ENCODE results near the gene TRAF3IP1. TPM values are rescaled to one million over a fixed set of nuclear protein-coding genes. Genes with fewer than 3 reads are reported as not detected.
"Not testable (repeated sequence)": the region's sequence is repeated elsewhere in the genome, so short reads cannot be mapped to it uniquely, and the experiment has no call there.

The TRAF3IP1 gene
- total RNA-seq, result 10 to 100 TPM in 2 of 4 donors, 1 to 10 TPM in 2; 8.5 to 20.8 (median 10.9) TPM

- DNase-seq (peak; percentile 83 to 91), ATAC-seq (peak; percentile 80 to 81)
- intact Hi-C loops (cut with DNase I; ENCODE audit: low total_unique reads) (loop anchor here (1.0 to 5.0 kb wide), 3 partner anchors 31 to 260 kb away; no protein-coding TSS in a partner anchor), in situ Hi-C loops (cut with MboI; ENCODE audit: low sequenced_read_pairs in 4 of 4) (no loop called here)
- Histone ChIP-seq H3K4me3 (peak within 1 kb of the TSS; percentile 65 to 74 (median 70)), H3K36me3 (no peaks in the 10 kb centered on the region), H3K27ac (peak within 1 kb of the TSS; percentile 75 to 89 (median 81)), H3K27me3 (no peaks in the 10 kb centered on the region), H3K9me3 (no peaks in the 10 kb centered on the region), H3K4me1 (peaks cover 21 to 31% of the 10 kb centered on the region in 2 donors)
- TF ChIP-seq POLR2A (IDR thresholded peaks at IDR 0.05) (peak; percentile 50 to 74), CTCF (IDR thresholded peaks at IDR 0.05 in 4 of 5, conservative IDR thresholded peaks at IDR 0.05 in 1 of 5) (no peak)
These were observed at the start of gene TRAF3IP1 for GRCh38 chr2:238320246-238320647. TRAF3IP1 (plus strand) TSS chr2:238320518; CDS start chr2:238320663, 145 bp downstream.

- TF ChIP-seq CTCF (IDR thresholded peaks at IDR 0.05 in 4 of 5, conservative IDR thresholded peaks at IDR 0.05 in 1 of 5) (no peak), POLR2A (IDR thresholded peaks at IDR 0.05) (no peak)
- no peaks in the 10 kb centered on the region for H3K9me3 ChIP-seq
- H3K4me1 ChIP-seq, result peaks cover 7 to 12% of the 10 kb centered on the region in 2 donors
- H3K27me3 ChIP-seq, result no peaks in the 10 kb centered on the region
- no peak overlapping the region for H3K27ac ChIP-seq
- intact Hi-C loops (cut with DNase I; ENCODE audit: low total_unique reads) (no loop called here), in situ Hi-C loops (cut with MboI; ENCODE audit: low sequenced_read_pairs in 4 of 4) (loop anchor here in 2 of 4 donors (25.0 kb wide), 2 partner anchors 308 to 408 kb away; partner anchors contain the start of genes RAMP1 (in 1 of the 2) and UBE2F (in 1 of the 2))
- peaks cover 0 to 83% of the 10 kb centered on the region in 2 donors for H3K36me3 ChIP-seq
- no peak overlapping the region for H3K4me3 ChIP-seq
- ATAC-seq, result no peak
- DNase-seq, result no peak
These were observed 49.7 kb upstream of the TRAF3IP1 start for GRCh38 chr2:238270606-238271005.

GRCh38 chr2:238271061-238271554 is 49.2 kb upstream of the TRAF3IP1 start:
- in situ Hi-C loops (cut with MboI; ENCODE audit: low sequenced_read_pairs in 4 of 4), result loop anchor here in 2 of 4 donors (25.0 kb wide), 2 partner anchors 309 to 409 kb away; partner anchors contain the start of genes RAMP1 (in 1 of the 2) and UBE2F (in 1 of the 2)
- Histone ChIP-seq H3K36me3 (peaks cover 0 to 85% of the 10 kb centered on the region in 2 donors), H3K4me1 (peaks cover 7 to 12% of the 10 kb centered on the region in 2 donors), H3K27me3 (no peaks in the 10 kb centered on the region), H3K9me3 (no peaks in the 10 kb centered on the region), H3K4me3 (no peak overlapping the region), H3K27ac (no peak overlapping the region)
- intact Hi-C loops (cut with DNase I; ENCODE audit: low total_unique reads), result no loop called here
- TF ChIP-seq CTCF (IDR thresholded peaks at IDR 0.05 in 4 of 5, conservative IDR thresholded peaks at IDR 0.05 in 1 of 5) (no peak), POLR2A (IDR thresholded peaks at IDR 0.05) (no peak)
- no peak for DNase-seq
- no peak for ATAC-seq

GRCh38 chr2:238271686-238272085 is 48.6 kb upstream of the TRAF3IP1 start:
- H3K27me3 ChIP-seq; H3K4me3 ChIP-seq; H3K27ac ChIP-seq; DNase-seq; intact Hi-C loops (cut with DNase I; ENCODE audit: low total_unique reads); ATAC-seq; H3K9me3 ChIP-seq: not testable (repeated sequence)
- in situ Hi-C loops (cut with MboI; ENCODE audit: low sequenced_read_pairs in 4 of 4), result loop anchor here in 2 of 4 donors (25.0 kb wide), 2 partner anchors 309 to 409 kb away; partner anchors contain the start of genes RAMP1 (in 1 of the 2) and UBE2F (in 1 of the 2)
- peaks cover 7 to 12% of the 10 kb centered on the region in 2 donors for H3K4me1 ChIP-seq
- peaks cover 0 to 85% of the 10 kb centered on the region in 2 donors for H3K36me3 ChIP-seq

- Histone ChIP-seq H3K4me1 (peaks cover 7 to 12% of the 10 kb centered on the region in 2 donors), H3K27ac (no peak overlapping the region), H3K9me3 (no peaks in the 10 kb centered on the region), H3K27me3 (no peaks in the 10 kb centered on the region), H3K36me3 (peaks cover 0 to 87% of the 10 kb centered on the region in 2 donors), H3K4me3 (no peak overlapping the region)
- ATAC-seq, result no peak
- DNase-seq, result no peak
- no peak for TF ChIP-seq POLR2A (IDR thresholded peaks at IDR 0.05)
- no peak for TF ChIP-seq CTCF (IDR thresholded peaks at IDR 0.05 in 4 of 5, conservative IDR thresholded peaks at IDR 0.05 in 1 of 5)
- intact Hi-C loops (cut with DNase I; ENCODE audit: low total_unique reads) (no loop called here), in situ Hi-C loops (cut with MboI; ENCODE audit: low sequenced_read_pairs in 4 of 4) (loop anchor here in 2 of 4 donors (25.0 kb wide), 2 partner anchors 310 to 410 kb away; partner anchors contain the start of genes RAMP1 (in 1 of the 2) and UBE2F (in 1 of the 2))
These were observed 48.2 kb upstream of the TRAF3IP1 start for GRCh38 chr2:238272156-238272555.

GRCh38 chr2:238273433-238273832 is 46.9 kb upstream of the TRAF3IP1 start:
- H3K4me3 ChIP-seq; H3K27ac ChIP-seq; H3K27me3 ChIP-seq; ATAC-seq; H3K9me3 ChIP-seq; DNase-seq; intact Hi-C loops (cut with DNase I; ENCODE audit: low total_unique reads): not testable (repeated sequence)
- peaks cover 0 to 79% of the 10 kb centered on the region in 2 donors for H3K36me3 ChIP-seq
- H3K4me1 ChIP-seq, result peaks cover 7 to 14% of the 10 kb centered on the region in 2 donors
- in situ Hi-C loops (cut with MboI; ENCODE audit: low sequenced_read_pairs in 4 of 4), result loop anchor here in 2 of 4 donors (25.0 kb wide), 2 partner anchors 311 to 411 kb away; partner anchors contain the start of genes RAMP1 (in 1 of the 2) and UBE2F (in 1 of the 2)
